ENCODE data around the gene OSBP2. TPM values are rescaled to one million over a fixed set of nuclear protein-coding genes. Genes with fewer than 3 reads are reported as not detected.

OSBP2 gene
- total and polyA plus RNA-seq, 9 donors: 1.3 to 5.1 (median 1.4) TPM

- 82 to 89% (median 89%) methylated on average over 17 of the region's 17 CpGs for WGBS, 3 donors
- peak in 2 of 5 donors; percentile 9 to 23 for DNase-seq
These were observed 181.0 kb downstream of the OSBP2 start for GRCh38 chr22:30875481-30876215.

GRCh38 chr22:30876221-30876751, 181.6 kb downstream of the OSBP2 start:
- no peaks in the 10 kb centered on the region for H3K4me1 ChIP-seq (ENCODE audit: insufficient read depth)
- WGBS, 3 donors: 85 to 91% (median 85%) methylated on average over 8 to 9 of the region's 9 CpGs
- intact Hi-C loops (cut with DNase I): no loop called here

More at GRCh38 chr22:30875481-30876215, 181.0 kb downstream of the OSBP2 start:
- Histone ChIP-seq H3K9me3 (no peaks in the 10 kb centered on the region), H3K4me1 (ENCODE audit: insufficient read depth) (no peaks in the 10 kb centered on the region), H3K27me3 (no peaks in the 10 kb centered on the region), H3K27ac (no peak overlapping the region), H3K4me3 (no peak overlapping the region), H3K36me3 (no peaks in the 10 kb centered on the region)
- TF ChIP-seq EP300 (IDR thresholded peaks at IDR 0.05) (no peak), CTCF (IDR thresholded peaks at IDR 0.05) (no peak), POLR2A (IDR thresholded peaks at IDR 0.05) (no peak)
- intact Hi-C loops (cut with DNase I): no loop called here

GRCh38 chr22:30876915-30877553, 182.4 kb downstream of the OSBP2 start:
- no peak overlapping the region for H3K27ac ChIP-seq
- H3K27me3 ChIP-seq: no peaks in the 10 kb centered on the region
- intact Hi-C loops (cut with DNase I): no loop called here
- no peaks in the 10 kb centered on the region for H3K36me3 ChIP-seq
- peak; percentile 34 to 68 (median 44) for DNase-seq
- H3K9me3 ChIP-seq: no peaks in the 10 kb centered on the region
- H3K4me3 ChIP-seq: no peak overlapping the region
- no peaks in the 10 kb centered on the region for H3K4me1 ChIP-seq (ENCODE audit: insufficient read depth)
- WGBS, 3 donors: 22 to 30% (median 28%) methylated on average over 9 of the region's 9 CpGs
- TF ChIP-seq CTCF (IDR thresholded peaks at IDR 0.05) (no peak), EP300 (IDR thresholded peaks at IDR 0.05) (no peak), POLR2A (IDR thresholded peaks at IDR 0.05) (no peak)

More at GRCh38 chr22:30876221-30876751, 181.6 kb downstream of the OSBP2 start:
- Histone ChIP-seq H3K36me3 (no peaks in the 10 kb centered on the region), H3K9me3 (no peaks in the 10 kb centered on the region), H3K27ac (no peak overlapping the region), H3K27me3 (no peaks in the 10 kb centered on the region), H3K4me3 (no peak overlapping the region)
- DNase-seq: peak in 2 of 5 donors; percentile 13 to 19
- no peak for TF ChIP-seq CTCF (IDR thresholded peaks at IDR 0.05)
- no peak for TF ChIP-seq POLR2A (IDR thresholded peaks at IDR 0.05)
- no peak for TF ChIP-seq EP300 (IDR thresholded peaks at IDR 0.05)

GRCh38 chr22:30877662-30878515, 183.2 kb downstream of the OSBP2 start:
- Histone ChIP-seq H3K27ac (no peak overlapping the region), H3K36me3 (no peaks in the 10 kb centered on the region), H3K4me3 (no peak overlapping the region), H3K27me3 (no peaks in the 10 kb centered on the region), H3K9me3 (no peaks in the 10 kb centered on the region), H3K4me1 (ENCODE audit: insufficient read depth) (no peaks in the 10 kb centered on the region)
- TF ChIP-seq EP300 (IDR thresholded peaks at IDR 0.05) (no peak), POLR2A (IDR thresholded peaks at IDR 0.05) (no peak), CTCF (IDR thresholded peaks at IDR 0.05) (no peak)
- WGBS, 3 donors: 83 to 87% (median 83%) methylated on average over 15 of the region's 15 CpGs
- intact Hi-C loops (cut with DNase I): no loop called here
- DNase-seq: no peak
